CD4-positive, alpha-beta T cell treated with Interleukin-6 at 100 ng/mL for 8 hours (primary cell): Measurements from ENCODE around the gene SYT9.

Experiments used
- DNase-seq: peaks from one replicate; pipeline ENCODE4 v3.0.0-alpha.2; 2020; ENCODE audit warnings: mixed read lengths, low spot score

The SYT9 gene

DNA sequence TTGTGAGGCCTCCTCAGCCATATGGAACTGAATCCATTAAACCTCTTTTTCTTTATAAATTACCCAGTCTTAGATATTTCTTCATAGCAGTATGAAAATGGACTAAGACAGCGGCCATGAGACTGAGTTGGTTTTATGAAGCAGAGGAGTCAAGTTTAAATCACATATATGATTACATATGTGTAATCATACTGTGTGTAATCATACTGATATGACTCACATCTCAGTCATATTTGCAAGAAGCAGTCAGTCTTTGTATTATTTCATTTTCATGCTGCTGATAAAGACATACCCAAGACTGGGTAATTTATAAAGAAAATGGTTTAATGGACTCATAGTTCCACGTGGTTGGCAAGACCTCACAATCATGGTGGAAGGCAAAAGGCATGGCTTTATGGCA lies 89.8 kb downstream of the SYT9 start:
- no peak for DNase-seq

DNA sequence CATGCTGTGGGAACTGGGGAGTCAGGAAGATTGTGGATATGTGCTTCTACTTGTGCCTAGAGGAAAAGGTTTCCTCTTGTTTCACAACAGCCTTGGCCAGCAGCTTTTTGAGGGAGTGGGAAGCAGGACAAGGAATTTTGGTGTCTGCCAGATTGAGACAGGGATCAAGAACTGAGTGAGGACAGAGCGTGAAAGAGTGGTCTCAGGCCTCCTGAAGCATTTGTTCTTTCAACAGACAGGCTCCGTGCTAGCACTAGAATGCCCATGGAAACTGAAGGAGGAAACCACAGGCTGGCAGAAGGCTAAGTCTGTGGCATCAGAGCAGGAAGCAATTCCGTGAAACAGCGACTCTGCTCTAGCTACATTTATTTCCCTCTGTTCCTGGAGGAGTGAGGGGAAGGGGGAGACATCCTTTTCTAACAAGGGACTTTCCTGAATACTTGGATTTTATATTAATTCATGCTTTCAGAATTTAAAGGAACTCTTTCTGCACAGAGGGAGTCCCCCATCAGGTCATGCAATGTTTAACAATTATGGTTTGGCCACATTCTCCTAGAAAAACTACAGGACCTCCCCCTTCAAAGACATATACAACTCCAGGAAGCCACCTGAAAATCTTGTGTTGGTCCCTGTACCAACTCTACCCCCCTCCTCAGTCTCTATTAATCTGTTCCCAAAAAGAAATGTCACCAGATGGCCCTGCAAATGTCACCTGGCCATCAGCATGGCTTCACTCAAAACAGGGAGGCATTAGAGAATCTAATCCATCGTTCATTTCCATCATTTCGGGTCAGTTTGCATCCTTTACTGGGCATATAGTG lies 96.1 kb downstream of the SYT9 start:
- no peak for DNase-seq

DNA sequence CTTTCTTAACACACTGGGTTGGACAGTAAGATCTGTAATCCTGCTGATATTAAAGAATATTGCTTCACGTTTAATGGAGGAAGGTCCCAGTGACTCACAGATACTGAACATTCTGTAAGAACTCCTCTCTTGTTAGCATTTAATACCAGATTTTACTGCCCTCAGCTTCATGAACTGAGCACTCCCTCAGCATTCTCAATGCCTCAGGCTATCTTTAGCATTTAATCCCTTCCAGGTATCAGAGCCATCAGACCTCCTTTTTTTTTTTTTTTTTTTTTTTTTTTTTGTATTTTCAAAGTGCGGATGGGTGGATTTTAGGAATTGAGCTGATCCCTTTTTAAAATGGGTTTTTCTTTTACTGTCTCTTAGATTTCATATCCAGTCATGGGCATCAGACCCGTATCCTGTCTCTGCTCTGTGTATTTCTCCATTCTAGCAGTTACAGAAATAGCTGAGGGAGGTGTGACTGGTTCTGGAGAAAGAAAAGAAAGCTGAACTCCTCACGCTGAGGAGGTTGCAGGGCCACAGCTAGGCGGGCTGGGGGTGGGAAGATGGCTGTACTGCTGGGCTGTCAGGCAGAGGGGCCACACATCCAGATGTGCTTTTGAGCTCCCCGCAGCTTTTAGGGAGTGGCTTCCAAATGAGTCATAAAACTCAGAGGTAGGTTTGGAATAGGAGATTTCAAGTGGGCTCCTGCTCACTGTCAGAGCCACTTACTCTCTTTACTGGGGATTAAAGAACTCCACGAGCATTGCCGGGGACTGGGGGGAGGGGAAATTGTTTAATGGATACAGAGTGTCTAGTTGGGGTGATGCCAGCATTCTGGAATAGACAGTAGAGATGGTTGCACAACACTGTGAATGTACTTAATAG lies 97.0 kb downstream of the SYT9 start:
- no peak for DNase-seq

DNA sequence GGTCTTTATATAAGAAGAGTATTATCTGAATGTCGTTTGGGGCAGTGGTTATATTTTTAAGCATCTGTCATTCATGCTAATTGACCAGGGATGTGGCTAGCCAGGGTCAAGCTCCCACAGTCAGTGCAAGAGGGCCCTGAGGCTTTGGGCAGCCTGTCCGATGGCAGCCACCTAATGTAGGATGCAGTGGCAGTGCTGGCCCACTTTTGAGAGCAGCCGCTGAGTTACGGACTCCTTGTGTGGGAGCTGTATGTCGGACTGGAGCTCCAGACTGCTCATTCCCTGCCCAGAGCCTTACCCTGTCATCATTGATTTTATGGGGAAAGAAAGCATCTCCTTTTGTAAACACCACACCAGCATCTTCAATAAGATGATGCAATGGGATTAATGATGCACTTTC lies 99.5 kb downstream of the SYT9 start:
- DNase-seq, result no peak

DNA sequence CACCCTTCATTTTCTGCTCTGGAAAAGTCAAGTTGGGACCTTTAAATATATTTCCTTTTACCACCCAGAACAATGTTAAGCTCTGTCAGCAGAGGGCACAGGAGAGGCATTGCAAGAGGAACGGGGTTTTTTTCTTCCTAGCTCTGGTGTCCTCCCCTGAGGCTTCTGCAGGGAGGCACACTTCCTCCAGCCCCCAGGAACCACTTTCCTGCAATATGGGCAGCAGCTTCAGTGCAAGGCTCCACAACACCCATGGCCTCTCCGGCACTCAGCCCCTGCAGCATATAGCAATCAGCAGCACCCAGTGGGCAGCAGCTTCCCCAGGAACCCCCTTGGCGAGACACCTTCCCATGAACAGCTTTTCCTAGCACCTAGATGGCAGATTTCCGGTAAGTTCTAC lies 101.4 kb downstream of the SYT9 start:
- DNase-seq, result no peak

DNA sequence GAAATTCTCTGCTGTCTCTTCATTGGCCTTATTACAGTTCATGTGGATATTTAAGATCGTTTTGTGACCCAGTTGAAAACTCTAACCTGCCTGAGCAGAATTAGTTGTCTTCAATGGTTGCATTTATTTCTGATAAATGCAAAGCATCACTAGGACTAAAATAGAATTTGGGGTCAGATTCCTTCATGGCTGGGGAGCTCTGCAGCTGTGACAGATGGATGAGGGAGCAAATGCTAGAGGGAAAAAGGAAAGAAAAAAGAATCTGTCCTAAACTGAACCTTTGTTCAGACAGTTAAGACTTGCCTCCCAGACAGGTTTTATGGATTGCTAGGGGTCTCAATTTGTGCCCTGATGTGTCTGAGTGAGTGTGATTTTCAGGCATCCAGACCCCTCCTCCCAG lies 113.0 kb downstream of the SYT9 start:
- no peak for DNase-seq

DNA sequence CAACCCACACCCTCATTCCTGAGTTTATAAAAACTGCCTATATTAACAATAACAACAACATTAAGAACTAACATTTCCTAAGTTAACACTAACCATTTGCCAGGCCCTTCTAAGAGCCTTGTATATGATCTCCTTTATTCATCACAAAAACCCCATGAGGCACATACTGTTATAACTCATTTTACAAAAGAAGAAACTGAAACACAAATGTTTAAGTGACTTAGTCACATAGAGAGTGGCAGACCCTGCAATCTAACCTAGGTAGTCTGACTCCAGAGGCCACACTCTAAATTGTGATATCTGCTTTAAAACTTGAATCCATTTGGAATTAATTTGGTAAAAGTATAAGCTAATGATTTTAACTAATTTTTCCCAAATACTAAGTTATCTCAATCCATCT lies 116.1 kb downstream of the SYT9 start:
- no peak for DNase-seq

DNA sequence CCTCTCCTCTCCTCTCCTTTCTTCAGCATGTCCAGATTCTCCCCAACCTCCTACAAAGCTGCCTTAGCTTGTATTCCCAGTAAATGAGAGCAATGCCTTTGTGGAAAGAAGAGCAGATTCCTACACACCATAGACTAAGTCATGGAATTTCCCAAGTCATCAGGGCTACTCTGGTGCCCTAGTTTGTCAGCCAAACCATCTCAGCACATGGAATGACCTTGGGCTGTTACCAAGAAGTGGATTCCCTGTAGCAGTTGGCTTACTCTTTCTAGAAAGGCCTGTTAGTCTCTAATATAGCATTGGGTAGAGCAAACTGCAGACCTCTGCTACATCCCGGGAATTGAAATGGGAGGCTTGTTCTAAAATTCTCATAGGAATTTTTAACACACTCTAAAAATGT lies 124.7 kb downstream of the SYT9 start:
- DNase-seq, result no peak

DNA sequence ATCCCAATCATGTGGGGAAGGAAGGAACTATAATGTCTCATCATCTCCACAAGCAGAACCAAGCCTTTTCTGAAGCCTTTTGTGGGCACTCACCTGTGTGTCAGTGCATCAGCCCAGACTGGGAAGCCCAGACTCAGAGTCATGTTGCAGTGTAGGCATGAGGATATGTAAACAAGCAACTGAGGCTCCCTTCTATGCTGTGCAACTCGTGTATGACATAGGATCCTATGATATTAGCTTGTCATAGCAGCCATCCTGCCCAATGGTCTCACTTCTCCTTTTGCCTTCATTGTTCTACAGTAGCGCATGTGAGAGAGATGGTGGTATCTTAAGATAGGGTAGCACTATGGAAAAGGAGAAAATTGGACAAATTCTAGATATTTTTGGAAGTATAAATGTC lies 130.2 kb downstream of the SYT9 start:
- DNase-seq, result no peak

DNA sequence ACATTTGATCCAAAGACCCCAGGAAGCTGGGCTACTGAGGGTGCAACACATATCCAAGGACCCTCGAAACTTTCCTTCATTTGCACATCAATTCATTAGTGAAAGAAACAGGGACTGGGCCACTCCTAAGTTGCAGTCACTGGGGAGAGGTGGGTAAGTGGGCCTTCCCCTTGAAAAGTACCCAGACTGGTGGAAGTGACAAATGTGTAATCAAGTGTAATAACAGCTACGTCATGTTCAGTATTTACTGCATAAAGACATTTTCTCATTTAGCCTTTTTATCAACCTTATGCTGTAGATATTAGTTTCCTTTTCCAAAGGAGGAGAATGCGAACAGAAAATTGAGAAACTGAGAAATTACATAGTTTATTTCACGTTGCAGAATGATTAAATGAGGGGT lies 131.7 kb downstream of the SYT9 start:
- DNase-seq, result no peak

DNA sequence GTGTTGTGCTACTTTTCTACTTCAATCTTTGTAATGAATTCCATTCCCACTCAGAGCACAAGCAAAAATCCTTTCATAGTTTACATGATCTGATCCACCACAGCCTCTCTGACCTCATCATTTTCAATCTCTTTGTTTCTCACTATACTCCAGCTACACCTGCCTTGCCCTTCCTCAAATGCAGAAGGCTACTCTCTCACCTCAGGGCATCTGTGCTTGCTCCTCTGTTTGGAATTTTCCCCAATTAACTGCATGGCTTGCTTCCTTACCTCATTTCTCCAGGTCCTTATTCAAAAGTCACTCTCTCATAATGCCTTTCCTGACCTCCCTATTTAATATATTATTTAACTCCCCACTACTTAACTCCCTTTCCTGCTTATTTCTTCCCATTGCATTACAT lies 133.0 kb downstream of the SYT9 start:
- DNase-seq, result no peak

DNA sequence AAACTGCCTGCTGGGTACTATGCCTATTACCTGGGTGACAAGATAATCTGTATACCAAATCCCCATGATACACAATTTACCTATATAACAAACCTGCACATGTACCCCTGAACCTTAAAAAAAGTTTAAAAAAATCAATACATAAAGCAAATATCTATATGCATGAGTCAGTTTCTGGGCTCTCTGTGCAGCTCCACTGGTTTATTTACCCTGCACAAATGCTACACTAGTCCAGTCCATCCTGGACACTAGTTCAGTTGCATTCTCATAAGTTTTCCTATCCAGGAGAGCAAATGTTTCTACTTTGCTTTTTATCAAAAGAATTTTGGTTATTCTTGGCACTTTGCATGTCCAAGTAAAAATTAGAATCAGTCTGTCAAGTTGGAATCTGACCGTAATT lies 133.8 kb downstream of the SYT9 start:
- DNase-seq, result no peak

DNA sequence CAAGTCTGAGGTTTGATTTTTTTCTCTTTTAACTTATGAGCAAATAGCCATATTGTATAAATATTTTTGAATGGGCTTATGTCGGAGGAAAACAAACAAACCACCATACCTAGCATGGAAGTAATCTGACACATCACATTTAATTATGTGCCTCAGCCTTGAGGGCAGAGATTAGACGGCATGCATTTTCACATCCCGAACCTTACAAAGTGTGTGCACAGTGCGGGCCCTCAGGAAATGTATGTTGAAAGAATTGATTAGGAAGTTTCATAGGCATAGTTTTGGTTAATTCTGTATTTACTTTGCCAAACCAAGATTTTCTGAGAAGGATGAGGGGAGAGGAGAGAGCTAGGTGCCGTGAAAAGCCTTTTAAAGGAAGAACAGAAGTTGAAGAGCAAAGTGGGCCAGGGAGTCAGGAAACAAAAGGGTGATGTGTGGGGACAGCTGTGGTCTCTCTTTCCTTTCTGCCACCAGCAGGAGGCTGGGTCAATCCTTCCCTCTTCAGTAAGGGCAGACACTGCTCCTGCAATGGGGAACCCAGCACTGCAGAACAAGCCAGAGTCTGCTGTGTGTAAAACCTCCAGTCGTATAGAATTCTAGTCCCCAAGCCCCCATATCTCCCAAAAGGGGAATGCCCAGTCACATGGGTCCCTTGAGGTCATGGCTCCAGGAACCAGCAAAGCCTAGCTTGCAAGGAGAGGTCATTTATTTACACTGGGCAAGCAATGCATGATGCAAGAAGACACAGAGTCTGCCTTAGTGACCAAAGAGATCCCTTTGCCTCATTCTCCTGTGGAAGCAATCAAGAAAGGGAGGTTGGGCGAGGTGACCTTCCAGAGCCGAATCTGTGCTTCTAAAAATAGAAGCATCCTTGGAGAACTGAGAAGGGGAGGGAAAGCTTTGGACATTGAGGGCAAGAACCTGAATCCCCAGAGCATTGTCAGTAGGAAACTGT lies 162.5 kb downstream of the SYT9 start:
- no peak for DNase-seq

DNA sequence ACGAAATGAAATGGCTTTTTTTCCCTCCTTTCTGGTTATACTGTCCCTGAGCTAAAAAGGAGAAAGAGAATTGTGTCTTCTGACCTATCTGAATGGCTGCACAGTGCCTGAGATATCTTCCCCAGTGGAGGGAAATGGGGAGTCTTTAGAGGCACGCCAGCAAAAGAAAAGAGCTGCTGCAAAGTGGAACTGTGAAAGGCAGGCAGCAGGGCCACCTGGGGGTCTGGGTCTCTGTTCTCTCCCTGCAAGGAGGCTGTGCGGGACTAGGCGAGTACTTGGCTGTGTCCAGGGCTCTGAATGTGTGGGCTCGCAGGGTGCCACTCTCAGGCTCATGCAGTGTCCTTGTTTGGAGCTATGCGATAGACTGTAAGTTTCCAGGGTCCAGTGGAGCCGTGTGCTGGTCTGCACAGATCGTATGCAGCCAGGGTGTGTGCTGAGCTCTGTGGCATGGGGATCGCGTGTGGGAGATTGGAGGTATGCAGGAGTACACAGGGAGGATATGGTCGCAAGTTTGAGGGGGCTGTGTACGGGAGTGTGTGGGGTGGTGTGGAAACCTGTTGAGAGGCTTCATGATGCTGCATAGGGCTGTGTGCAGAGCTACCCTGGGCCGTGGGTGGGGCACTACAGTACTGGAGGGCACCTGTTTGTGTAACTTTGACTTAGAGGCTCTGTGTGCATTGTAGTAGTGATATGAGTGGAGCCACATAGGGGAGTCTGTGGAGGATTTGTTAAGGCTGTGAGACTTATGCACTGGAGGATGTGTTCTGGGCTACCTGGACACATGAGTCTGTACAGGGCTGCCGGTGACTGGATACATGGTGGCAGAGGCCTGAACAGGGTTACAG lies 163.5 kb downstream of the SYT9 start:
- no peak for DNase-seq

DNA sequence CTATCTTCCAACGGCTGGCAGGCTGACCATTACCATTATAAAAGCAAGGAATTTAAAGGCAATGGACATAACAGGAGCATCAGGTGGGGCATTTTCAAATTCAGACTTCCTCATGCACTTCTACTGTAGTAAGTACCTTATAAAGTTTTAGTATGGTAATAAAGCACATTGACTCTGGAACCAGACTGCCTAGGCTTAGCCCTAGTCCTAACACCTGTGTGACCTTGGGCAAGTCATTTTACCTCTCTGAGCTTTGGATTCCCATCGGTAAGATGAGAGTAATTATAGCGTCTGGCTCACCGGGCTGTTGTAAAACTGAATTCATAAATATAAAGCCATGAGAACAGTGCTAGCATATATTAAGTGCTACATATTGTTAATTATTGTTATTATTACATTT lies 164.4 kb downstream of the SYT9 start:
- no peak for DNase-seq

DNA sequence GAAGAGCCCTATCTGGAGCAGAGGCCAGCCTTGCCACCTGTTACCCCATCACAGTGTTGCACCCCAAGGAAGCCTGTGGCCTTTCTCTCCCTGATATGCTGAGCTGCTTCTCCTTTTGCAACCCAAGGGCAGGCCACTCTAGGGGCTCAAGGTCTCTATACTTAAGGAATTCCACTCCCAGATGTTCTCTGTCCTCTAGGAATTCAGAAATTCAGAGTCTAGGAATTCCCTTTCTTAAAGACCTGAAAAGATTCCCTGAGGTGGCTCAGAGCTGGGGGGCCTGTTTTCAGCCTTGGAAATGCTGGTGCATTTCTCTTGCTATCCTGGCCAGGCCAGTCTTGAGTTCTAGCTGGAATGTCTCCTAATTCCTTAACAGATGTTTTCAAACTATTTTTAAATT lies 165.6 kb downstream of the SYT9 start:
- no peak for DNase-seq

DNA sequence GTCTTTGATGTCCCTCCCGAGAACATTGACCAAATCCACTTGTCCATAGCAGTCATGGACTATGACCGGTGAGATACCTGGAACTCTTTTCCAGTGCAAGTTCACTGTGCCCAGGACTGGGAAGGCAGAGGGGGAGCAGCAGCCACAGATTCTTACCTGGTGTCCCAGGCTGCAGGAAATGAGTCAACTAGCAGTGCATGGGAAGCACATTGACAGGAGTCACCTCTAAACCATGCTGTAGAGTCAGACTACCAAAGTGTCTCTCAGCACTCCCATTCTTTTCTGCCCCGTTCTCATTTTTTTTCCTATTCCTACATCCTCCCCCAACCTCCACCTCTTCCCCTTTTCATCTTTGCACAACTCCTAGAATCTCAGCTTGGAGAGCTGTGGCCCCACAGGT lies 166.4 kb downstream of the SYT9 start:
- DNase-seq, result no peak

DNA sequence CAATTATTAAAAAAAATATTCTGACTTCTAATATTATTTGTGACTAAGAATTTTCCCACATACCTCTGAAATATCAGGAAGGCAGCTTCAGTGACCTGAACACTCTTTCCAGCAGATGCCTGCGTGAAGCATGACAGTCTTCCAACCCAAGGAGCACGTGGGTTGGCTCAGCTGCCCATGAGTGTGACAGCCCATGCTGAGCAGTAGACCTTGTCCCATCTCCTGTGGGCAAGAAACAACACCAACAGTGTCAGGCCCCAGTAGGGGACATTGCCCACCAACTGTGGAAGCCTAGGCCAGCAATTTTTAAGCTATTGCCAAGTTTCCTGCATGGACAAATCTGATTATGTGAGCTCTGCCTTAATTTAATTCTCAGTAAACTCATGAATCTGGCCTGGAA lies 167.2 kb downstream of the SYT9 start:
- no peak for DNase-seq

DNA sequence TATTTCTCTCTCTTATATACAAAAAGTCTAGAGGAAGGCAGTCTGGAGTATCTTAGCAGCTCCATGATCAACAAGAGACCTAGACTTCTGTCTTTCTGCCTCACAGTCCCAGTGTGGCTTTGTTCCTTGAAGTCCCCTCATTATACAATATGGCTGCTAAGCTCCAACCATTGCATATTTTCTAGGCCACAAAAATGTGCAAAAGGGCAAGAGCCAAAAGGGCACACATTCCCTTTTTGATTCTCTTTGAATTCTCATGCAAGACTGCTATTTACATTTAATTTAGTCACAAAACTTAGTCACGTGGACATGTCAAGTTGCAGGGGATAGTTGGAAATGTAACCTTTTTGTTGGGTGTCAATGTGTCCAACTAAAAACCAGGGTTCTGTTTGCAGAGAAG lies 169.4 kb downstream of the SYT9 start:
- DNase-seq, result no peak

DNA sequence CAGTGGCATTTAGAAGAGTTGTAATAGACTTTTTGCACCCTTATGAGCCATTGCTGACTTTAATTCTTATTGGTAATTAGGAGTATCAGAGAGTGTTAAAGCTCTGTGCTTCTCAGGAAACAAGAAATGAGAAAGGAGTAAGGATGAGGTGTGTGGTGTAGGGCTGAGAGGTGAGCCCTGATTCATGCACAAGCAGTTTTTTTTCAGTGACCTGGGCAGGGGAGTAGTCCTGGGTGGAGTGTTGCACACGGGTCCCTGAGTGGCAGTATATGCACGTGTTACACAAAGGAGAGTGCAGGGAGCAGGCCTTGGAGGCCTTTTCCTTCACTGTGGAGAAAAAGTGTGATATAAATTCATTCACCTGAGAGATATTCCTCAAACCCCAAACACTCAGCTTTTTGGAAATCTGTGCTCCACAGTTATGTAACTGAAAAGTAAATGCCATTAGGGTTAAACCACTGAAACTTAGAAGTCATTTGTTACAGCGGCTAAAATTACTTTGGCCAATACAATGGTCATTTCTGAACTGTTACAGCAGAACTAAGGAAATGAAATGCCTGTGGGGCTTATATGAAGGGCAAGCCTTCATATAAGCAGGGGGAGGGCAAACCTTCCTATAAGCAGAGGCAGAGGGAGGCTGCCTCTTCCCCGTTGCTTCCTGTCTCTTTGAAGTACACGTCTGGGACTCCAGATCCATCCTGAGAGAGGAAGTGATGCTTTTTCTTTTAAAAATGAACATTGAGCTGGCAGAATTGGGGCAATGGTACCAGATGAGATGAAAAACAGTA lies 171.0 kb downstream of the SYT9 start:
- peak; percentile 3 for DNase-seq

DNA sequence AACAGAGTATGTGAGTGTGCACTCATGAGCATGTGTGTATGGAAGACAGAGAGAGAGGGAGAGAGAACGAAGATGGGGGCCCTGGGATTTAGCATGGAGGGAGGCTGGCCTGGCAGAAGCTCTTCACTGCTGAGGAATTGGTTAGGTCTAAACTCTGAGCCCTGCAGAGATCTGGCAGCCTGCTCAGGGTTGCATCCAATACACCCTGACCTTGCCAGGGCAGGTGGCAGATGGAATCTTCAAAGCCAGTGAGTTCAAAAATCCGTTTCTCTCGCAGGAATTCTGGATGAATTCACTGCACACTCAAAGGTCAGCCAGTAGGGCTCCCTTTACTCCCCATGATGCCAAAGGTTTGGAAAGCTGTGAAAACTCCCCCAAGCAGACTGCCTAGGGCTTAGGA lies 172.2 kb downstream of the SYT9 start:
- DNase-seq, result no peak
